Panc1 (cell line): ENCODE data around the gene SLC16A3. TPM values are rescaled to one million over a fixed set of nuclear protein-coding genes. Genes with fewer than 3 reads are reported as not detected.

Experiments used
- ATAC-seq: fragments of 200-7000 bp; cut with Tn5 transposase; 2 replicates; pipeline ENCODE4 v1.9.1; 2020; ENCODE audit warnings: mild to moderate bottlenecking, moderate library complexity
- BruUV-seq: library from RNA; stranded (reverse); fragments of 400-500 nt; replicated peaks from 2 replicates; lab custom pipeline; 2021; lab: Mats Ljungman, UMichigan
- CTCF ChIA-PET: fragments of 300-600 bp; sonication (Branson Sonifier 250); formaldehyde crosslinking; loops from one replicate; lab custom pipeline; 2022; ENCODE audit warnings: antibody characterized with exemption; lab: Charles Lee
- POLR2A ChIA-PET: fragments of 300-600 bp; sonication (Branson Sonifier 250); formaldehyde crosslinking; loops from one replicate; lab custom pipeline; 2022; ENCODE audit warnings: antibody characterized with exemption; lab: Charles Lee
- DNase-seq: peaks from one replicate; pipeline ENCODE4 v3.0.0-alpha.2; 2010; ENCODE audit warnings: low read depth, low spot score
- H3K27ac ChIP-seq: 2 replicates; pipeline ENCODE4 v1.5.1; 2011; ENCODE audit warnings: mild to moderate bottlenecking, low read length, inconsistent platforms
- H3K27me3 ChIP-seq: fragments of 200-500 bp; sonication (Bioruptor generic); 2 replicates; pipeline ENCODE4 v1.6.0; 2014; ENCODE audit warnings: low read length, inconsistent platforms; ENCODE audit not compliant: control insufficient read depth, insufficient read depth
- H3K36me3 ChIP-seq: fragments of 200-500 bp; sonication (Bioruptor generic); 2 replicates; pipeline ENCODE4 v1.5.1; 2014; ENCODE audit warnings: inconsistent platforms, mild to moderate bottlenecking, low read length, moderate library complexity; ENCODE audit not compliant: control insufficient read depth, insufficient read depth
- H3K4me1 ChIP-seq: 2 replicates; pipeline ENCODE4 v1.5.1; 2011; ENCODE audit warnings: inconsistent platforms, mild to moderate bottlenecking, low read length, moderate library complexity; ENCODE audit not compliant: control insufficient read depth, insufficient read depth
- H3K4me3 ChIP-seq, 2 experiments: 2 replicates each; pipeline ENCODE4 v1.5.1; 2011 to 2012; ENCODE audit warnings: low read depth in 2 of 2, low read length in 2 of 2, mild to moderate bottlenecking in 2 of 2, inconsistent platforms in 1 of 2, moderate library complexity in 1 of 2
- H3K9me3 ChIP-seq: fragments of 200-500 bp; sonication (Bioruptor generic); 2 replicates; pipeline ENCODE4 v1.5.1; 2014; ENCODE audit warnings: low read depth, mild to moderate bottlenecking, inconsistent platforms, low read length, moderate library complexity; ENCODE audit not compliant: control insufficient read depth, insufficient read depth
- CTCF ChIP-seq: fragments of 450-650 bp; IDR thresholded peaks from 2 replicates; pipeline ENCODE4 v1.5.1; 2017; ENCODE audit warnings: mild to moderate bottlenecking
- POLR2AphosphoS5 ChIP-seq: IDR thresholded peaks from 2 replicates; pipeline ENCODE4 v1.6.1; 2012; ENCODE audit warnings: mild to moderate bottlenecking, low read depth, low read length, moderate library complexity
- SIN3A ChIP-seq: IDR thresholded peaks from 2 replicates; pipeline ENCODE4 v1.6.1; 2012; ENCODE audit warnings: low read depth, mild to moderate bottlenecking, low read length, moderate library complexity, borderline replicate concordance; ENCODE audit not compliant: insufficient read depth
- TCF7L2 ChIP-seq: IDR thresholded peaks from 2 replicates; pipeline ENCODE4 v1.6.1; 2011; ENCODE audit warnings: mild to moderate bottlenecking, low read depth, low read length, inconsistent platforms
- in situ Hi-C: cut with HindIII; loops from 2 replicates; pipeline ENCODE4 v1.10.0; 2016; ENCODE audit warnings: low sequenced_read_pairs, low pct_unique_long_range_greater_than_20kb
- intact Hi-C: fragments of 100-400 bp; cut with micrococcal nuclease; formaldehyde crosslinking; loops from one replicate; pipeline ENCODE4 v1.10.0; 2022; ENCODE audit not compliant: unreplicated experiment
- total RNA-seq: library from RNA; stranded (reverse); gene quantifications from one replicate; pipeline ENCODE4 v1.2.1, GENCODE V29; 2021; ENCODE audit not compliant: unreplicated experiment
- TF ChIP-seq, protein P1 (sequence below), 2 experiments: IDR thresholded peaks; 2 replicates each; pipeline ENCODE4 v1.6.1; 2011 to 2012; ENCODE audit warnings: low read depth in 2 of 2, control low read depth in 1 of 2, low read length in 1 of 2, mild to moderate bottlenecking in 1 of 2, moderate library complexity in 1 of 2; ENCODE audit not compliant: insufficient read depth in 1 of 2

Gene SLC16A3
- total RNA-seq, 1 experiment from 2014 or later: 581 TPM

DNA sequence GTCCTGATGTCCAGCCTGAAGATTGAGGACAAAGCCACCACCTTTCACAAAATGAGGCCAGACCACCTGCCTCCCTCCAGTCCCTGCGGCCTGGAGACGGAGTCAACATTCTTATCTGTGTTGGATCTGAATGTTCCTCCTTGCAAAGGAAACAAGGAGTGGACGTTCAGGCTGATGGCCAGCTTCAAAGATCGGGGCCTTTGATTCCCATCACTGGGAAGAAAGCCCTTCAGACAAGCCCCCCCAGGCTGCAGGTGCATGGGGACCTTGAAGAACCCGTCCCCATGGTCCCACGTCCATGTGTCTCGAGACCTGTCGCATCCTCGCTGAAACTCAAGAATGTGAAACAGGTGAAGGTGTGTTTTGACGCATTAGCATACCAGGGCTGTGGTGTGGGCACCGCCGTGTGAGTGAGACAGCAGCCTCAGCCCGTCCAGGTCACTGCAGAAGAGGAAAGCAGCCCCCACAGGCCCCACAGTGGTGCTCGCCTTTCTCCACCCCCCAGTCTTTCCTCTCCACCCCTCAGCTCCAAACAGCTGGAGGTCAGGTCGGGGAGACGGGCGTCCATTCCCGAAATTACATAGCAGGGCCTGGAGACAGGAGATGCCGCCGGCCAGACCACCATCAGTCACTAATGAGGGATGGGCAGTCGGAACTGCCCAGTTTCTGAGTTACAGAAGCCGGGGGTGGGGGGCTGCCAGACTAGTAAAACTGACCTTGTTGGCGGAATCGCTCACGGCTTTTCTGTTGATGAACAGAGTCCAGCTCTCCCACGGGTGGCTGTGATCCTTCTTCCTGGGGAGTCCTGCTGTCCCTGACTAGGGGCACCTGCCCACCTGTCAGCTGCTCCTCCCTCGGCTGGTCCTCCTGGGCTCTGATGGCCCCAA is 45.5 kb downstream of the SLC16A3 start:
- H3K27ac ChIP-seq: peak overlapping the region; percentile 82
- CTCF ChIA-PET: no interaction called here
- no peaks in the 10 kb centered on the region for H3K9me3 ChIP-seq
- intact Hi-C loops: no loop called here
- no peak for ATAC-seq
- H3K27me3 ChIP-seq: no peaks in the 10 kb centered on the region
- H3K4me3 ChIP-seq: peak overlapping the region; percentile 66 to 80
- peaks cover 44% of the 10 kb centered on the region for H3K4me1 ChIP-seq
- H3K36me3 ChIP-seq: peaks cover 5% of the 10 kb centered on the region
- POLR2A ChIA-PET: no interaction called here
- BruUV-seq: no TSS peak
- in situ Hi-C loops: no loop called here
- TF ChIP-seq, protein P1, sequence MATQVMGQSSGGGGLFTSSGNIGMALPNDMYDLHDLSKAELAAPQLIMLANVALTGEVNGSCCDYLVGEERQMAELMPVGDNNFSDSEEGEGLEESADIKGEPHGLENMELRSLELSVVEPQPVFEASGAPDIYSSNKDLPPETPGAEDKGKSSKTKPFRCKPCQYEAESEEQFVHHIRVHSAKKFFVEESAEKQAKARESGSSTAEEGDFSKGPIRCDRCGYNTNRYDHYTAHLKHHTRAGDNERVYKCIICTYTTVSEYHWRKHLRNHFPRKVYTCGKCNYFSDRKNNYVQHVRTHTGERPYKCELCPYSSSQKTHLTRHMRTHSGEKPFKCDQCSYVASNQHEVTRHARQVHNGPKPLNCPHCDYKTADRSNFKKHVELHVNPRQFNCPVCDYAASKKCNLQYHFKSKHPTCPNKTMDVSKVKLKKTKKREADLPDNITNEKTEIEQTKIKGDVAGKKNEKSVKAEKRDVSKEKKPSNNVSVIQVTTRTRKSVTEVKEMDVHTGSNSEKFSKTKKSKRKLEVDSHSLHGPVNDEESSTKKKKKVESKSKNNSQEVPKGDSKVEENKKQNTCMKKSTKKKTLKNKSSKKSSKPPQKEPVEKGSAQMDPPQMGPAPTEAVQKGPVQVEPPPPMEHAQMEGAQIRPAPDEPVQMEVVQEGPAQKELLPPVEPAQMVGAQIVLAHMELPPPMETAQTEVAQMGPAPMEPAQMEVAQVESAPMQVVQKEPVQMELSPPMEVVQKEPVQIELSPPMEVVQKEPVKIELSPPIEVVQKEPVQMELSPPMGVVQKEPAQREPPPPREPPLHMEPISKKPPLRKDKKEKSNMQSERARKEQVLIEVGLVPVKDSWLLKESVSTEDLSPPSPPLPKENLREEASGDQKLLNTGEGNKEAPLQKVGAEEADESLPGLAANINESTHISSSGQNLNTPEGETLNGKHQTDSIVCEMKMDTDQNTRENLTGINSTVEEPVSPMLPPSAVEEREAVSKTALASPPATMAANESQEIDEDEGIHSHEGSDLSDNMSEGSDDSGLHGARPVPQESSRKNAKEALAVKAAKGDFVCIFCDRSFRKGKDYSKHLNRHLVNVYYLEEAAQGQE (IDR thresholded peaks at IDR 0.05; ENCODE audit: insufficient read depth in 1 of 2, low read depth in 2 of 2, low read length in 1 of 2): no peak
- no peak for TF ChIP-seq TCF7L2
- no peak for TF ChIP-seq CTCF
- TF ChIP-seq POLR2AphosphoS5: no peak
- TF ChIP-seq SIN3A: no peak
- no peak for DNase-seq

GRCh38 chr17:82275326-82275725 is 46.5 kb downstream of the SLC16A3 start:
- peaks cover 5% of the 10 kb centered on the region for H3K36me3 ChIP-seq
- ChIA-PET CTCF (interaction anchor here (0.5 kb wide), 1 partner anchor 241 kb away, joined by 11 read pairs; no protein-coding TSS in a partner anchor), POLR2A (no interaction called here)
- no peak overlapping the region for H3K4me3 ChIP-seq
- ATAC-seq: no peak
- in situ Hi-C loops: no loop called here
- DNase-seq: no peak
- no peaks in the 10 kb centered on the region for H3K27me3 ChIP-seq
- no peak for TF ChIP-seq CTCF
- no peak for TF ChIP-seq POLR2AphosphoS5
- BruUV-seq: TSS peak; percentile 86
- H3K27ac ChIP-seq: no peak overlapping the region
- peaks cover 35% of the 10 kb centered on the region for H3K4me1 ChIP-seq
- no peaks in the 10 kb centered on the region for H3K9me3 ChIP-seq
- intact Hi-C loops: no loop called here
